Stimulated activated CD8-positive, alpha-beta memory T cell treated with anti-CD3 and anti-CD28 coated beads, Interleukin-4, amount 100 ng/mL, for 24 hours (primary cell): ENCODE measurements around the gene ZNF521.

Experiments
- DNase-seq: peaks from one replicate; pipeline ENCODE4 v3.0.0-alpha.2; 2020; ENCODE audit warnings: low read depth

The ZNF521 gene

DNA sequence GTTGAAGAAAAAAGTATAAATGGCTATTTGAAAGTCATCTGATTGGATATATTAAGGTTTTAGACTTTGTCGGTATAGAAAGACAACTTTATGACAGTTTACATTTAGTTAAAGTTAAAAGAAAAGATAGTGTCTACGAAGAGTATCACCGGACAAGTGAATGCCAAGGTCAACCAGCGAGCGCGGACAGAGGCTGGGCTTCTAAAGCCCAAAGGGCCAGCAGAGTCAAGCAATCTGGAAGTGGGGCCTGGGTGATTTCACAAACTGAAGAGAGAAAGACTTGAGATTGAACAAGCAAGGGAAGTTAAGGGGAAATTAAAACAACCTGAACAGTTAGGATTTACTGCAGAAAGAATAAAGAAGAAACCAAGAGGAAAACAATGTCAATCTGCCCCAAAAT is 16.3 kb downstream of the ZNF521 start:
- no peak for DNase-seq

DNA sequence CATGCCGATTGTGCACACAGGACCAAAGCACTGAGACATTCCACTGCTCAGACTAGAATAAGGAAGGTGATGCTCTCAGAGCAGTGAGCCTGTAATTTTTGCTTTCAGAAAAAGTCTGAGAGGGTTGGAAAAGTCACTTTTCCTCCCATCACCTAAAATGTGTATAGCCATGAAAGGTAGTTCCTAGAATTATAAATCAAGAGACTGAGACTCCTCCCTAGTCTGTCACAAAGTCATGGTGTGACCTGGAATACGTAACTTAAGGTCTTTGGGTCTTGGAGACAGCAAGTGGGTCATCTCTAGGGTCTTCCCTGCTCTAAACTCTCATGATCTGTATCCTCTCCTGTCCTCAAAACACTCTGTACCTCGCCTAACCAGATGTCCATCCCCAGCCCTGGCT is 16.9 kb downstream of the ZNF521 start:
- DNase-seq = no peak

DNA sequence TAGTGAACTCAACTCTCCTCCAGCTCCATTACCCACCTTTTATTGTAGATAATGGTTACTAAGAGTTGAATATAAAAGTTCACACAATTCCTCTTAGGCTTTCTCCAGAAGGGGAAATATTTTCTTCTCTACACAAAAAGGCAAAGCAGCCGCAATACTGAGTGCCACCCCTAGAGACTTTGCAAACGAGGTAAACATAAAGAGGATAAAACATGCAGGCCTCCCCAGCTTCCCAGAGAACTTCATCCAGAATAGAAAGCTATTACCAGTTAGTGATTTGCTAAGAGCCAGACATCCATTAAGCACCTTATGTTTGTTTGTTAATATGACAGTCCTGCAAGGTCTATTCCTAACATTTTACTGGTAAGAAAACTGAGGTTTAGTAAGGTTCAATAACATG is 17.4 kb downstream of the ZNF521 start:
- DNase-seq = no peak

DNA sequence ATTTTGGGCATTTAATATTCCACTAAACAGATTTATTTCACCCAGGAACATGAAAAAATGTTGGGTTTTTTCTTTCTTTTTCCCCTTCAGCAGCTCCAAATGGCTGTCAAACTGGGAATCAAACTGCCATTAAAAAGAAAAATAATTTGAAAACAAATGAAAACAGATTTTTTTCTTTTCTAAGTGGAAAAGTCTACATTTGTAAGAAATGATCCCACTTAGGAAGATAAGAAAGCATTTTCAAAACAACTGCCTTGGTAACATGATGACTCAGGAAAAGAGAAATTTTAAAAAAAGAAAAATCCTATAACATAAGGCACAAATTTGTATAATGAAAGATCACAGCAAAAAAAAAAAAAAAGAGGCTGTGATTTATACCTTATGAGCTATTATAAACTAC is 20.0 kb downstream of the ZNF521 start:
- no peak for DNase-seq

DNA sequence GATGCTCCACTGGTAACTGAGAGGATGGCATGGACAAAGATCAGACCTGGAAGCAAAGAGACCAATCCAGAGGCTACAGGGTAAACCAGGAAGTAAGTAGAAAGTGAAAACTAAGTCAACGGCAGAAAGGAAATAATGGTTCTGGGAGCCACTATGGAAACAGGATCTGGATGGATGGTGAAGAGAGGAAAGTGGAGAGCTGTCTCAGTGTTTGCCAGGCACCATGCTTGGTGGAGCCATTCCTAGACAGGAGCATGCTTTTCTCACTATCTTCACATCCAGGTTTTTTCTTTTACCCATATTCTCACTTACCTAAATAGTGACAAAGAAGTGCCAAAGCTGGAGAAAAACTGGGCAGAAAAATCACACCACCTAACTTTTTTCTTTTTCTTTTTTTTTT is 22.2 kb downstream of the ZNF521 start:
- no peak for DNase-seq

DNA sequence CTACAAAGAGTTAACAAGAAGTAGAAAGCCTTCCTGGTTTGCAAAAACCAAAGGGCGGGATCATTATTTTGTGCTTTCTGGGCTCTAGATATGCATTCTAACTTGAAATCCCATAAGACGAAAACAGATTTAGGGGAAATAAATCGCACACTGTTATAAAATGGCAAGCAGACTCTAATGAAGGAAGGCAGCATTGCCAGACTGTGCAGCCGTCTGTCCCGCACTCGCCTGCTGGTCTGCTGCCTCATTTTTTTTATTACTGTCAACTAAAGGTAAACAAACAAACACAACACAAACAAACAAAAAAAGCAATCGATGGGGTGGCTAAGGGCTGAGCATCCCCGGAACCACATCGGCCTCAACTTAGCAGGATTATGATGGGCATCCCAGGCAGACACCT is 24.4 kb downstream of the ZNF521 start:
- DNase-seq = no peak

DNA sequence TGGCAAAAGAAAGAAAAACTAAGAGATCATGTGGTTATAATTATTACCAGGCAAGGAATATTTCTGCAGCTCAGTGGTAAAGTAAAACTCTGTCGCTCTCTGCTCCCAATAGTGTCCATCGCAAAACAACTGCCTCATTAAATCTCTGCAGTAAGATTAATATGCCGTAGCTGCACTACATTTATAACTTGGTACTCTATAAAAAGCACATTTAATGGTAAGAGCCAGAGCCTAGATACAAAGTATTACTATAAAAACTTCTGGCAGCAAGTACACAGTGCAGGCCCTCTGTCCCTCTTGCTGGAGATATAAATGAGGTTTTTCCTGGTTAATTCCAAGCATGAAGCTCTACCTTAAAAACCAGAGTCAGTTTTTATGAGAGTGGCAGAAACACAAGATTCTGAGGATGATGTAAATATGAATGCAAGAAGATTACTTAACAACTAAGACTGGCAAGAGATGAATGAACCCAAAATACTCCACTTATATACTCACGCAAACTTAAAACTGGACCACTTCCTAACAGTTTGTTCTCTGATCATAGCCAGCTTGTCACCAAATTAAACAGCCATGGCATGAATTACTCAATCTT is 25.5 kb downstream of the ZNF521 start:
- DNase-seq = no peak

DNA sequence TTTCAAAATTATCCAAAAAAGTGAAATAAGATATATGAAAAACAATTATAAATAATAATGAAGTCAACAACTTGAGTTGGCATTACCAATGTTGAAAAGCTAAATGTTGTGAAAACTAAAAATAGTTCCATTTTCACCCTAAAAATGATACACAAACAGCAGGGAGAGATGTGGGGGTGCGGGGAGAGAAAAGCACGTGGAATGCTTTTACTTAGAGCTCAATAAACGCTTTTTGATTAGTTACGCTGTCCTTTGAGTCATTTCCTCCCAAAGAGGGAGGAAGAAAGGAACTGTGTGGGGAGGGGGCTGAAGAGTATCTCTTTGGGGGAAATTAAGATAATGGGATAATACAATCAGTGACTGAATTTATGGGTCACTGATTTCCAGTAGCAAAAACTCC is 29.2 kb downstream of the ZNF521 start:
- DNase-seq = no peak

DNA sequence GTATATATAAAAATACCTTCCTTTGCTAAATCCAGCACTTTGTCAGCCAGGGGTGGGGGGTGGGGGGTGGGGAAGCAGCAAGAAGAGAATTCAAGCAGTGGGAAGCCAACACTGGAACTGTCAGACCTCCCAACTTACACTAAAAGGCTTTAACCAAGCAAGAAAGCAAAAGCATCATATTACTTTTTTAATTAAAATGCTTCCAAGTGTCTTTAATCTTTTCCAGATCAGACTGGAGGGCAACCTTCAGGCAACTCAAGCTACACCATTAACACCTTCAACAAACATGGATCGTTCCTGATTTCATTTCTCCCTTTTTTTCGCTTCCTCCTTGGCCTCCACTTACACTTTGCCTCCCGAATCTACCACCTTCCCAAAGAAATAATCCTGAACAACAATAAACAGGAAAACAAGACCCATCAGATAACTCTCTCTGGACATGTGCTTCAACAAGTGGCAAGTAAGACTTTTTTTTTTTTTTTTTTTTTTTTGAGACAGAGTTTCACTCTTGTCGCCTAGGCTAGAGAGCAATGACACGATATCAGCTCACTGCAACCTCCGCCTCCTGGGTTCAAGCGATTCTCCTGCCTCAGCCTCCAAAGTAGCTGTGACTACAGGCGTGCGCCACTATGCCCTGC is 35.5 kb downstream of the ZNF521 start:
- no peak for DNase-seq

DNA sequence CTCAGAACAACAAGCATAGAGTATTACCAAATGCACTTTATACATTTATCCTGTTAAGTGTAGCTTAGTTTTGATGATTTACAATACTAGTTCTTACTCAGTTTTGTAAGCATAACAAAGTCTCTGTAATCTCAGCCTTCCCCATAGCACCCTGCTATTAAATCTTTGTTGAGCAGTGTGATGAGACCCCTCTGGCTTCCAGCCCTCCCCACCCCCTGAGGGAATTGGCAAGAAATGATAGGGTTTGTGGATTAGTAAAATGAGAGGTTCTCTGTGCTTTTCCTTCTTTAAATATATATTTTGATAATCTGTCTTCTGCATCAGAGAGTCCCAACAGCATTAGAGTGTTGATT is 37.2 kb downstream of the ZNF521 start:
- no peak for DNase-seq

DNA sequence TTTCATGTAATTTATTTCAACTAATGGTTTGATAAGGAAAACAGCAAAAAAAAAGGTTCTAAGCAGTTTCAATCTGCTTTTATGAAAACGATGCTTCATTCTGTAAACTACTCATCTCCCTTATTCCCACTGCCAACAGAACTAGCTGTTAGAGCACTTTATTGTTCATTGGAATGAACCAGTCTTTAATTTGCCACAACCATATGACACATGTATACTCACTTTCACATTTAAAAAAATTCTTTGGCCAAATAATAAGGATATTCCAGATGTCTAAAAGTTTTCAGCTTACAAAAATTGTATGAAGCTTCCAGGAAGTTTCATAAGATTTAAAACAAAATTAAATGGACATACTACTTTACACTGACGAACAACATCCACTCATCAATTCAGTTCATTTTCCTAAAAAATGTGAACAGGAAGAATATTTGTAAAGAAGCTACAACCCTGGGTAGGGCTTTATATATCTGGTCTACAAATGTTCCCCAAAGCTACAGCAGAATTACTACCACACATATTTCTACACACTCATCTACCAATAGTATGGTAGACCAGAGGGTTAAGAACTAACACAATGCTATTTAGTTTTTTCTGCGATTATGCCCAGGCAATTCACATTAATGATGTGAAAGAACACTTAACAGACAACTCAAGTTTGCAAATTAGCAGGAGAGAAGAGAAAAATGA is 37.7 kb downstream of the ZNF521 start:
- DNase-seq = no peak

DNA sequence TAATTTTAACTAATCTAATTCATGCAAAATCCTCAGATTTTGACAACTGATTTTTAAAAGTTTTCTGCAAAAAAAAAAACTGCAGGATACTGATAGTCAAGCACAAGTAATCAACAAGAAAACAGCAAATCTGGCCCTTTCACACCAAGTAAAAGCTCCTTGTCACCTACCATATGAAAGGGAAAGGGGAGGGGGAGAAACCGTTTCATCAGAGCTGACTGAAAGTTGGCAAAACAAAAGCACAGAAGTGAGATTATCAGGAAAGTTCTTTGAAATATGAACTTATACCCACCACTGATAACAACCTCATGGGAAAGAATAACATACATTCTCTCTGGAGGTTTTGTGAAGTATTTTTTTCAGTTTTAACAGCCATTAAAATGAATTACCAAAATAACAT is 38.7 kb downstream of the ZNF521 start:
- no peak for DNase-seq

DNA sequence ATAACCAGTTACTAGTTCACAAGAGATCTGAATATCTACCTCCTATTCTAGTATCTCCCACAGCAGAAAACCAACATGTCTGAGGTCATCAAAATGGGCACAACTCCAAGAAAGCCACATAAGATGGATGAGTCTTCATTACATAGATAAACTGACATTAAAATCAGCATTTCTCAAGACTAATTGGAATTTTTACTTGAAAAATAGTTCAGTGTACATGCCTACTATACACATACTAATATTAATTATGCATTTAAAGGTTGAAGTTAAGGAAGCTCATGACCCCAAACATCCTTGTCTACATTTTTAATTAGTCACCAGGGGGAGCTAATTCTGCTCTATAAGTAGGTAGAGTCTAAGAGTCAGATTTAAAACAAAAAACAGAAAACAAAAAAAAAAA is 41.9 kb downstream of the ZNF521 start:
- no peak for DNase-seq

DNA sequence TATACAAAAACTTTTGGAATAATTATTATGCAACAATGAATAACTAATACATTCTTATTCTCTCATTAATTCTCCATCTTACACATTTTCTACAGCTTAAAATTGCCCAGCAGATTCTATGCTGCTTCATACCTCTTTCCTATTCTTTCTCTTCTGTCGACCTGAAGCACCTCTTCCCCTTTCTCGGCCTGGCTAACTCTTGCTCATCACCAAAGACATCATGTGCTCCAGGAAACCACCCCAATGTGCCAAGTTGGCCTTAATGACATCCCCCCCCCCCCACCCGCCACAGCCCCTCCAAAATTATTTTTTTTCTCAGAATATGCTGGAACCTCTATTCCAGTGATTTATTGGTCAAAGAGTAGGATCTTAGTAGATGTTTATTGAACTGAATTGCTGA is 43.6 kb downstream of the ZNF521 start:
- no peak for DNase-seq

DNA sequence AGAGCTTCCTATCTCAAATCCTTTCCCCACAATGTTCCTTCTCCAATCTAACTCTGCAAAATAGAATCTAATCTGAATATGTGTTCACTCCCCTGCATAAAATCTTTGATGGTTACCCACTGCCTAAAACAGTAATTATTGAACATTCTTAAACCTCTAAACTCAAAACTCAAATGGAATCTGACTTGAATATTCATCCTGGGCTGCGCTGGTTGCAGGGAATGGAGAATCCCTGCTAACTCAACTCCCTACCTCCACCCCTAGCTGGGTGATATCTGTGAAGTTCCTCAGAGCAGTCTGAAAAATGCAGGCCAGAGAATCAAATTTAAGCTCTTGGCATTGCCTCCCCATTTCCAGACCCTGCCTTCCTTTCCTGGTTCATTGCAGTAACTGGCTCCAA is 44.8 kb downstream of the ZNF521 start:
- DNase-seq = no peak

DNA sequence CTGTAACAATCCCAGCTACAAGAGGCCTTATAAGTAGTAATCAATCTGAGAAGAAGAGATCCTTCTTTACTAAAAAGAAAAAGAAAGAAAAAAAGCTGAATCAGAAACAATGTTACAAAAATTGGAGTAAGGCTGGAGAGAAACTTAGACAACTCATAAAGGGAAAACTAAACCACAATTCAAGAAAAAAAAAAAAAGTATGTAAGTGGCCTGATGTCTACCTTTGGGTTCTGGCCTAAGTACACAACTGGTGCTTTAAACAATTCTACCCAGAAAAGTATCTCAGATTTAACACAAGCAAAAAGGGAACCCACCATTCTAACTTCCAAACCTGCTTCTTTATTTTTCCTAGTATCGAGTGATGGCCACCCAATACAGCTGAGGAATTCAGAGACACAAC is 45.3 kb downstream of the ZNF521 start:
- no peak for DNase-seq

DNA sequence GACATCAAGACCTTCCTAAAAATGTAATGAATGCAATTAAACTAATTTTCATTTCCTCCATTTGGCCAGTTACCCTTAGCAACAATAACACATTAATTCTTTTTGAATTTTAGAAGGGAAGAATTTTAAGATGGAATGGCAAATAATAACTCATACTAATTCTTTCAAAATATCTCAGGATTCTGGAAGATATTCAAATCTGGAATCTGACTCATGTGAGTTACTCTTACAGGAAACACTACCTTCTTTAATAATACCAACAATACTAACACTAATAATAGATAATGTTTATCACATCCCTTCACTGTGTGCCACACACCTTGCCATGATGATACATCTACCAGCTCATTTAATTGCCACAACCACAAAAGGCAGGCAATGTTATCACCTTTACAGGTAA is 46.4 kb downstream of the ZNF521 start:
- DNase-seq = no peak

DNA sequence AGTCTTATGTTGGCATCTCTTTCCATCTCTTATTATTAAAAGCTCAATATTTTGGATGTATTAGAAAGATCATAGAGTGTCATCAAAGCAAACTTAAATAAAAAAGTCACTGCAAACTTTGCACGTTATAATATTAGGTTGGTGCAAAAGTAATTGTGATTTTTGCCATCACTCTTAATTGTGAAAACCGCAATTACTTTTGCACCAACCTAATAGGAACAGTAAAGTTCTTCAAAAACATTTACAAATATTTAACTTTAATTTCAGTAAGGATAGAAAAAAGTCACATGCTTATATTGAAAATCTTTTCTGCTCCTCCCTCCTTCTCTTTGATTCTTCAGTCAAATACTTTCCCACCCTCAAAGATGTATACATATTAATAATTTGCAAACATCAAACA is 51.5 kb downstream of the ZNF521 start:
- DNase-seq = no peak

DNA sequence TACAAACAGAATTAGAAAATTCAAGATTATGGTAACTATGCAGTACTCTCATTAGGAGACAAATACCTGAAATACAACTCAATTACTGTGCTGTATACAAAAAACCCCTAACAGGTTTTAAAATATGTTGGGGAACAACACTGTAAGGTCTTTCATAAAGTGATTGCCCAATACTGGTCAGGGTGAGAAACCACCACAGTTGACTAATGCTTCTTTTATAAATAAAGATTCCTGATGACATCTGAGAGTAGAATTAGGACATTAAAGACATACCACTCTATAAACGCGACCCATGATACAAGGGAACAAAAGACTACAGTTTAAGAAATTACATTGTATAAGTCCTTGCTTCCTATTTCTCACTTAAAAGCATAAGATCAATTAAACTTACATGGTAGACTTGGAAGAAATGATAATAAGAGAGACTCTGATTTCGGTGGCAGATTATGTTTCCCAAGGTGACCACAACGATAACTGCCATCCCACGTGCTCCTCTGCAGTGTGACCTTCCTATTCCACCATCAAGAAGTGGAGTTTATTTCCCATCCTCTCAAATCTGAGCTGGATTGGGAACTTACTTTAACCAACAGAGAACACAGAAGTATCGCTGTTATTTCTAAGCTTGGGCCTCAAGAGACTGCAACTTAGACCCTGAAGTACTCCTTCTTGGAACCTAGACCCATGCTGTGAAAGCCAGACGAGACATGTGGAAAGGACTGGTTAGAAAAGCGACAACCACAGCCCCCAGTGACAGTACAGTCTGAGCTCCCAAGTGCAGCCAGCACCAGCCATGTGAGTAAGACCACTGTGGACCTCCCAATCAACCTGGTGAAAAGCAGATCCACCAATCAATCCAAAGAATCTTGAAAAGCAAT is 52.3 kb downstream of the ZNF521 start:
- no peak for DNase-seq

DNA sequence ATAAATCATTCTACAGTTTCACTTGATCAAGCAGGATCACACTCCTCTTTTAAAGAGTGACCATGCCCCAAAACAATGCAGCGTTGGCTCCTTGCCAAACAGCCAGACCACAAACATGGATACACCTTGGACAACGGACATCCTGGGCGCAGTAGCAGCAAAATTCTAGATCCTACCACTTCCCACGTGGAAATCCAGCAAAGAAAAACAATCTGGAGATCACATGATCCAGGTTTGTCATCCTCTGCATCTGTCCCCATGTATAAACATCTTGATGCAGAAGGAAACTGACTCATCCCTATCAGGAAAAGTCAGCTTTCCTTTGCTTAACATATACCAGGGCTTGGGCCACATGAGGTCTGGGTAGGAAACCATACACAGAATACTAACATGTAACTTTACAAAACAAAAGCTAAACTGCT is 53.1 kb downstream of the ZNF521 start:
- no peak for DNase-seq

DNA sequence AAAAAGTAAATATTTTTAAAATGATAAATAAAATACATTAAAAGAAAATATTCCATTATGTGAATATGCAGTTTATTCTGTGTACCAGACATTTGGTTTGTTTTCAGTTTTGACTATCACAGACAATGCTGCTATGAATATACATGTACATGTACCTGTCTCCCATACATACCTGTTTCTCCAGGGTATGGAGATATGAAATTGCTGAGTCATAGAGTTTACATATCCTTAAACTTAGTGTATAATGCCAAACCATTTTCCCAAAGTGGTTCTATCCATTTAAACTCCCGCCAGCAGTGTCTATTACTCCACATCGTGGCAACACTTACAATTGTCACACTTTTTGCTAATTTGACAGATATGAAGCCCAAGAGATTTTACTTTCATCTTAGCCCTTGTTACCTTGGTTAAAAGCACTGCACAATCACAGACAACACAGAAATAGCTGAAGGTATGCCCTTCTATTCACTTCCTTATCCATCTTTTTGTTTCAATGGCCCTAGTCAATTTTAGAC is 56.3 kb downstream of the ZNF521 start:
- DNase-seq = no peak

DNA sequence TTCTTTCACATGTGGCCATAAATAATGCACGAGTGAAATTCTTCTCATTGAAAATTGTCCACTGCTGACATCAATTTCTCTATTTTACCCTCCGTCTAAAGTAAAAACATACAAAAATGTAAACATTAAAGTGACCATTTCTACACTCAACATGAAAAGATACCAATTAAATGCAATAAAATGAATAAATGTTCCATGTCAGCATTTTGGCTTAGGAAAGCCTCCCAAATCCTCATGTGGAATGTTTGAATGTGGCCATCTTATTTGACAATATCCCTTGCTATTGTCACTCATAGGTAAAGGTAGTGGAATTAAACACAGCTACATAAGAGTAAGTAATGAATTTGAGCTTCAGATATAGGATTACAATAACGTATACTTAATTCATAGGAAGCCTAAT is 60.8 kb downstream of the ZNF521 start:
- DNase-seq = no peak
